Hypothalamus (tissue), 51 donors: ENCODE data around the gene NTMT1.

Experiments
- DNase-seq, 51 donors: peaks; one replicate each; lab custom pipeline; 2025; lab: John Stamatoyannopoulos, UW

NTMT1 gene

DNA sequence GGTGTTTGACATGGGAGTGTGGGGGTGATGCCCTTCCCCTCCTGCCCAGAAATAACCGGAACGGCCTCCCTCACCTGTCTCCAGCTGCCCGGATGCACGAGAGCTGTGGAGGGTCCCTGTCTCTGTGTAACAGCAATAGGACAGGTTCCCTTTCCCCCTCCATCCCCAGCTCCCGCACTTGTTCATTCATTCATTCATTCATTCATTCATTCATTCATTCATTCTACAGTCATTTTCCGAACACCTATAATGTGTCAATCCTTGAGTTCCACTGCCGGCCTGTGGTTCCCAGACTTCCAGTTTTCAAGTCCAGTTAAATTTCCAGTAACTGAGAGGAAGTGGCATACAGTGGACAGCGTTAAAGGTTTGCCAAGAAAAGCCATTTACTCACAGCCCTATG, 46.7 kb downstream of the NTMT1 start:
- DNase-seq: no peak

DNA sequence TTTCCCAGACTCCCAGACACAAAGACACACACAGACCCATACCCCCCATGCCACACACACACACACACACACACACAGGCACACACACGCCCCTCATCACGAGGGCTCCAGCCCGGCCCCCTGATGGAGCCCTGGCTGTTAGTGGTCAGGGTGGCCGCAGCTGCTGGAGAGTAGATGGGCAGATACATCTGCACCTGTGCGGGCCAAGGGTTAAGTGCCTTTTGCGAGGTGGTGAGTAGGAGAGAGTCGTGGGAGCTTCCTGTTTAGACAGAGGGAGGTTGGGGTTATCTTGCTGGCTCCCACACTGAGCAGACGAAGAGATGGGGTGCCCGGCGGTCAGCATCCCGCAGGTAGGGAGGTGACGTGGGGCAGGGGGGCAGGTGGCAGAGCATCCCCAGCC, 47.6 kb downstream of the NTMT1 start:
- DNase-seq: no peak

DNA sequence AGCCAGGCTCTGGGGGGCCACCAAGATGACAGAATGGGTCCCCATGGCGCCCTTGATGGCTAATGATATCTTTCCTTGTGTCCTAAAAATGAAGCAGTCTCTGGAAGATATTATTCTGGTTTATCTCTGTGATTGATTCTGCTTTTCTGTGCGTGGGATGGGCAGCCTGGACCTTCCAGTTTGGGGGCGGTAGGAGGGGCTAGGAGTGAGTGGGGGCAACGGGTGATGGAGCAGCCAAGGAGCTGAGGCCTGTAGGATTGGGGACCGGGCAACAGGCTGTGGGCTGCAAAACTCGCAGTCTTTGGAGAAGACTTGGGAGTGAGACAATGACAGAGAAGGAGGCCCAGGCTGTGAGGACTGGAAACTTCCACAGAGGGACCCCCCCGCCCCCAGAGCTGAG, 48.3 kb downstream of the NTMT1 start:
- DNase-seq: no peak

DNA sequence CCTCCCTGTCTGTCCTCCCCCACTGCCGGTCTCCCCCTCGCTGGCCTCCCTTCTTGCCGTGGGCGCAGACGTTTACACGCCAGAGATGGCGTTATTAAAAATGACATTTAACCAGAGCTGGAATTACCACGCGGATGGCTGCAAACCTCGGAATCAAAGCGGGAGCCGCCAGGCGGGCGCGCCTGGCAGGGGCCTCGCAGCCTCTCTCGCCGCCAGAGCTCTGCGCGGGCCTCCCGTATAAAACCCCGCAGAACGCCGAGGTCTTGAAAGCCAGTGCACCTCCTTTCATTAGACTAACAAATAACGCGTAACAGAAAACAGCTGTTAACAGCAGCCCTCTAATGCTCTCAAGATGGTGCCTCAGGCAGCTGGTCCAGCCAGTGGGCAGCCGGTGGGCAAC, 49.7 kb downstream of the NTMT1 start:
- DNase-seq: no peak

DNA sequence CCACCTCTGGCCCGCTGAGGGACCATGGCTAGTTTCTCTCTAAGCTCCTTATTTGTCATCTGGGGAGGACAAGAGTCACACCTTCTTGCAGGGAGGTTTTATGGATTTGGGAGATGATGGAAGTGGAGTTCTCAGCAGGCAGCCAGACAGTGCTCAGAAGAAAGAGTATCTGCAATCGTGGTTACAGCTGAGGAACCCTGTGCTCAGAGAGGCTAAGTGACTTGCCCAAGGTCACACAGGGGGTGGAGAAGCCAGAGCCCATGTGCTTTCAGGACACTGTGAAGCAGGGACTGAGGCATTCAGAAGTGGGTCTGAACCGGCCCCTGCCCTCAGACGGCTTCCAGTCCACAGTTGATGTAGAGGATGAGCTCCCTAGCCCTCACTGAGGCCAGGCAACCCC, 50.3 kb downstream of the NTMT1 start:
- DNase-seq: no peak

DNA sequence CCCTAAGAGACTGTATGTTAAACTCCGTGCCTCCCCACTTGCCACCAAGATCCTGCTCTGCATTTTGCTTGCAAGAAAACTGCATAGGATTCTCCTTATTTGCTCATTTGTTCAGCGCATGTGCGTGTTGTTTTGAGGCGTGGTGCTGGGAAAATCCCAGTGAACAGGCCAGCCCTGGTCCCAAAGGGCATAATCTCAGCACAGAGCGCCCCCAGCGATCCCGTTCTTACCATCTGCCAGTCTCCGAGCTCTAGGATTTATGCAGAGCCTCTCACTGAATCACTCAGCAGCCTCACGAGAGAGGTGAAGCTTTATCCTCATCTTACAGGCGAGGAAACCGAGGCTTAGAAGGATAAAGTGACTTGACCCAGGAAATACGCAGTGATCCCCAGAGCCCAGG, 51.0 kb downstream of the NTMT1 start:
- DNase-seq: no peak

DNA sequence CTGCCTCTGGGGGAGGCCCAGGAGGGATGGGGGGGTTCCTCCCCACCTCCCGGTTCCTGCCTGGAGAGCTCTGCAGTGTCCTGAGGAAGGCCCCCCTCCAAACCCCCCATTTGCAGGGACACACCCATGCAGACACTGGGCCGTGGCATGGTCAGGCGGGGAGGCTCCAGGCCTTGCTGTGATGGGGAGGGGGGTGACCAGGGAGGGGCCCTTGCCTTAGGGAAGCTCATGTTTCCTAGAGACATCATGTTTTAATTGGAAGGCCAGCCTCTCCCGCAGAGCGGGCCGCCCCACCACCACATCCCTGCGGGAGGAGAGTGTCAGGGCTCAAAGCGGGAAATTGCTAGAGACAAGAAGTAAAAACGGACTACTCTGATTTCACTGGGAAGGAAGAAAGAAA, 51.5 kb downstream of the NTMT1 start:
- no peak for DNase-seq

DNA sequence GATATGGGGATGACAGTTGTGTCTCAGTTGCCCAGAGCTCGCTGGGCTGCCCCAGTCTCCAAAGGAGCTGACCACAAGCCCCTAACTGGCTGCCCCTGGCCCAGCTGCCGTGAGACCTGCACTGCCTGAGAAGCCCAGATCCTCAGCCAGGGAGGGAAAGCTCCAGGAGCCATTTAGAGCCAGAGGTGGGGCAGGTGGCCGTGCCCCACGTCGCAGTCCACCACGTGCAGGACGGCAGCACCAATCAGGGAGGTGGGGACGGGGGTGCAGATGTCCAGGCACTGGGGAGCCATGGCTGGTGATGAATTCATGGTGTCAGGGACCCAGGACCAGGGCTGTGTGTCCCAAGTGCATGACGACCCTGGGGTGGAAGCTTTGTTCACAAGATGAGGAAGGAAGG, 52.9 kb downstream of the NTMT1 start:
- no peak for DNase-seq

DNA sequence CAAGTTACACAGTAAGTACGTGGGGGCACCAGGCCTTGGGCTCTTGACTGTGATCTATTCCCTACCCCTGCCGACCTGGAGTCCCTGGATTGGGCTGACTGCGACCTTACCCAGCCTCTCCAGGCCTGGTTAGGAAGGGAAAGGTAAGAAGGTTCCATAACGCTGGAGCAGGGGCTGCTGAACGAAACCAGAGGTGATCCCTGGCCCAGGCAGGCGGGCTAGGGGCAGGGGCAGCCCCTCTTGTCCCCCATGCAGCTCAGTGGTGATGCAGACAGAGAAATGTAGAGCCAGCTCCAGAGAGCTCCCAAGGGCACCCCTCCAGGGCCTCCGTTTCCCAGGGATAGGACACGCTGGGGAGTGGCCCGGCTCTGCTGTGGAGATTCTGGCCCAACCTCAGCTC, 53.6 kb downstream of the NTMT1 start:
- no peak for DNase-seq

DNA sequence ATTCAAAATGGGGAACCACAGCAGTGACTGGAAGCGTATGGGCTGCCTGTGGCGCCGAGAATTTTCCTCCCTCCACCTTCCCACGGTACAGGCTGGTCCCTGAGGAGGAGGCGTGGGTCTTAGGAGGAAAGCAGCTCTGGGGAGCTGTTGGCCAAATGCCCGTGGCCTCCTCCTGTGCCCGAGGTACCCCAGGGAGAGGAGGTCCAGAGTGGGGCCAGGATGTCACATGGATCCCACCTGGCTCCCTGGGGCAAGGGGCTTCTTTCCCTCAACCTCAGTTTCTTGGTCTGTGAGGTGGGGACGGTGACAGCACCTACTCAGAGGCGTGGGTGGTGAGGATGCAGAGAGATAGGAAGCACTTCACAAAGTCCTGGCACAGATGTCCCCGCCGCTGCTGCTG, 56.0 kb downstream of the NTMT1 start:
- DNase-seq: no peak

DNA sequence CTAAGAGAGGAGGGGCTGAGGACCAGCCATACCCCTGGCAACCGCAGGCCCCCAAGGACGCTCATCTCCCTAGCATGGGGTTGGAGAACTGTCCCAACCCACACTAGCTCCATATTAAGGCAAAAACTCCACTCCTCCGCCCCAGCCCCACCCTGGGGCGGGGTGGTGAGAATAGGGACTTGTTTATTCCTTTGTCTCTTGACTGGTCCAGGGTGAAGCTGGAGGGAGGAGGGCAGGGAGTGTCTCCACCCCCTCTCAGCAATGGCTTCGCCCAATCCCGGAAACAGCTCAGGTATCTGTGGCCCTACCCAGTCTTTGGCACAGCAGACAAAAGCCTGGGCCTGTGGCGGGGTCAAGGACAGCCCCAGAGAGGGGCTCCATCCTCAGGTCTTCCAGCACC, 56.4 kb downstream of the NTMT1 start:
- no peak for DNase-seq

DNA sequence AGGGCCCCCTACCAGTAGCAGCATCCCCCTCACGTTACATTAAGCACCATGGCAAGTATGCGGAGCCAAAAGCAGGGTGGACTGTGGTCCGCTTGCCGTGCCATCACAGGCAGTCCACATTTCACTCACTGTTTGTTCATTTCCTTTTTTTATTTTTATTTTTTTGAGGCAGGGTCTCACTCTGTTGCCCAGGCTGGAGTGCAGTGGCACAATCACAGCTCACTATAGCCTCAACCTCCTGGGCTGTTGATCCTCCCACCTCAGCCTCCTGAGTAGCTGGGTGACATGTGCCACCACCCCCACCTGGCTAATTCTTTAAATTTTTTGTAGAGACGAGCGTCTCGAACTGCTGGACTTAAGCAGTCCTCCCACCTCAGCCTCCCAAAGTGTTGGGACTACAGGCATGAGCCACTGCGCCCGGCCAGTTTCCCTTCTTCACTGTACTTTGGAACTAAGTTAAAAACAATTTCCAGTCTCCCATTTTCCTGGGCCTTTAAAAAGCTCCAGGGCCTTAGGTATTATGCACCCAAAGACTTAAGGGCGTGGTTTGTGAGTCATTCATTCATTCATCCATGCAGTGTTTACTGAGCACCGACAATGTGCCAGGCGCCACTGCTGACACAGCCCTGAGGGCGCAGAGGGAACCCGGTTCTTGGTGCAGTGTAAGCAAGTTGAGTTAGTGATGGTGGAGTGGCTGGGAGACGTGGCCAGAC, 59.4 kb downstream of the NTMT1 start:
- DNase-seq: no peak
